ENCODE data around the gene VAV1. TPM values are rescaled to one million over a fixed set of nuclear protein-coding genes. Genes with fewer than 3 reads are reported as not detected.
"Not testable (repeated sequence)": the region's sequence is repeated elsewhere in the genome, so short reads cannot be mapped to it uniquely, and the experiment has no call there.

The VAV1 gene
- total RNA-seq, 1 donor from 2014 or later = not detected

- H3K4me3 Mint-ChIP-seq = peak overlapping the region; percentile 14
- H3K36me3 Mint-ChIP-seq = peaks cover 35% of the 10 kb centered on the region
- DNase-seq (ENCODE audit: low spot score in 2 of 2, unreplicated experiment in 2 of 2) = peak; percentile 78 to 89
- no peaks in the 10 kb centered on the region for H3K27me3 Mint-ChIP-seq (ENCODE audit: low read depth)
- peak overlapping the region; percentile 96 for H3K27ac Mint-ChIP-seq
- TF ChIP-seq CTCF (IDR thresholded peaks at IDR 0.05; ENCODE audit: unreplicated experiment) = no peak
- peaks cover 44% of the 10 kb centered on the region for H3K4me1 Mint-ChIP-seq
- no peaks in the 10 kb centered on the region for H3K9me3 Mint-ChIP-seq
Observed at GRCh38 chr19:6744381-6745301, 27.9 kb upstream of the VAV1 start.

GRCh38 chr19:6745965-6746364 is 26.5 kb upstream of the VAV1 start:
- H3K4me3 Mint-ChIP-seq = no peak overlapping the region
- TF ChIP-seq CTCF (IDR thresholded peaks at IDR 0.05; ENCODE audit: unreplicated experiment) = no peak
- no peaks in the 10 kb centered on the region for H3K9me3 Mint-ChIP-seq
- peak overlapping the region; percentile 96 for H3K27ac Mint-ChIP-seq
- H3K27me3 Mint-ChIP-seq (ENCODE audit: low read depth) = no peaks in the 10 kb centered on the region
- no peak for DNase-seq (ENCODE audit: low spot score in 2 of 2, unreplicated experiment in 2 of 2)
- peaks cover 41% of the 10 kb centered on the region for H3K4me1 Mint-ChIP-seq
- peaks cover 37% of the 10 kb centered on the region for H3K36me3 Mint-ChIP-seq

GRCh38 chr19:6748543-6748942 is 24.0 kb upstream of the VAV1 start:
- H3K4me3 Mint-ChIP-seq; H3K9me3 Mint-ChIP-seq; DNase-seq (ENCODE audit: low spot score in 2 of 2, unreplicated experiment in 2 of 2); H3K27me3 Mint-ChIP-seq (ENCODE audit: low read depth); H3K27ac Mint-ChIP-seq: not testable (repeated sequence)
- Mint-ChIP-seq H3K4me1 (peaks cover 28% of the 10 kb centered on the region), H3K36me3 (peaks cover 39% of the 10 kb centered on the region)

- H3K27me3 Mint-ChIP-seq (ENCODE audit: low read depth) = peaks cover 4% of the 10 kb centered on the region
- no peak for DNase-seq (ENCODE audit: low spot score in 2 of 2, unreplicated experiment in 2 of 2)
- H3K36me3 Mint-ChIP-seq = peaks cover 35% of the 10 kb centered on the region
- H3K9me3 Mint-ChIP-seq = no peaks in the 10 kb centered on the region
- TF ChIP-seq CTCF (IDR thresholded peaks at IDR 0.05; ENCODE audit: unreplicated experiment) = no peak
- H3K27ac Mint-ChIP-seq = no peak overlapping the region
- H3K4me3 Mint-ChIP-seq = no peak overlapping the region
- peaks cover 15% of the 10 kb centered on the region for H3K4me1 Mint-ChIP-seq
Observed at GRCh38 chr19:6750062-6750461, 22.4 kb upstream of the VAV1 start.

GRCh38 chr19:6751189-6751588 is 21.3 kb upstream of the VAV1 start:
- peaks cover 33% of the 10 kb centered on the region for H3K36me3 Mint-ChIP-seq
- no peak for TF ChIP-seq CTCF (IDR thresholded peaks at IDR 0.05; ENCODE audit: unreplicated experiment)
- no peak overlapping the region for H3K27ac Mint-ChIP-seq
- H3K4me3 Mint-ChIP-seq = no peak overlapping the region
- H3K4me1 Mint-ChIP-seq = peaks cover 7% of the 10 kb centered on the region
- no peaks in the 10 kb centered on the region for H3K9me3 Mint-ChIP-seq
- no peak for DNase-seq (ENCODE audit: low spot score in 2 of 2, unreplicated experiment in 2 of 2)
- H3K27me3 Mint-ChIP-seq (ENCODE audit: low read depth) = peaks cover 4% of the 10 kb centered on the region
